HG03095 (cell line): ENCODE measurements around the gene POLR3GL.
A peak's percentile ranks its signal among the peaks of the same experiment; 100 is the strongest.
"Not testable (repeated sequence)": the region's sequence is repeated elsewhere in the genome, so short reads cannot be mapped to it uniquely, and the experiment has no call there.

Experiments
- ATAC-seq: cut with Tn5 transposase; IDR thresholded peaks from one replicate; pipeline ENCODE4 v1.9.1; 2021; ENCODE audit warnings: moderate library complexity; ENCODE audit not compliant: unreplicated experiment

POLR3GL gene

GRCh38 chr1:145964328-145965118, at the start of gene POLR3GL, which contains the start of gene ANKRD34A:
Gene POLR3GL (plus strand): TSS chr1:145964690. CDS start chr1:145974866, 10,176 bp downstream.
Gene ANKRD34A (minus strand): TSS chr1:145964575. CDS start chr1:145961759, 2,816 bp downstream.
- ATAC-seq: peak; percentile 81

- ATAC-seq: no peak
Observed at GRCh38 chr1:145916745-145917144, 47.7 kb upstream of the POLR3GL start.

GRCh38 chr1:145917595-145917994, 46.9 kb upstream of the POLR3GL start:
- no peak for ATAC-seq

GRCh38 chr1:145918144-145918991, 46.1 kb upstream of the POLR3GL start, which contains the start of gene PEX11B:
Gene PEX11B (minus strand): TSS chr1:145918717. CDS start chr1:145918688, 29 bp downstream.
- ATAC-seq: peak; percentile 63

GRCh38 chr1:145918992-145919939, 45.2 kb upstream of the POLR3GL start:
- peak; percentile 80 for ATAC-seq

GRCh38 chr1:145920297-145920696, 44.2 kb upstream of the POLR3GL start:
- ATAC-seq: not testable (repeated sequence)

- no peak for ATAC-seq
Observed at GRCh38 chr1:145922266-145922665, 42.2 kb upstream of the POLR3GL start.

GRCh38 chr1:145926686-145927062, 37.8 kb upstream of the POLR3GL start:
- ATAC-seq: no peak

GRCh38 chr1:145927063-145927886, 37.2 kb upstream of the POLR3GL start, which contains the start of gene RBM8A:
Gene RBM8A (minus strand): TSS chr1:145927484. CDS start chr1:145927426, 58 bp downstream.
- ATAC-seq: peak; percentile 90

GRCh38 chr1:145927916-145928643, 36.4 kb upstream of the POLR3GL start:
- no peak for ATAC-seq

GRCh38 chr1:145932522-145933009, 31.9 kb upstream of the POLR3GL start:
- not testable (repeated sequence) for ATAC-seq

GRCh38 chr1:145935708-145936107, 28.8 kb upstream of the POLR3GL start:
- no peak for ATAC-seq

- ATAC-seq: no peak
Observed at GRCh38 chr1:145936247-145936646, 28.2 kb upstream of the POLR3GL start.

GRCh38 chr1:145937436-145937835, 27.1 kb upstream of the POLR3GL start:
- no peak for ATAC-seq

- ATAC-seq: no peak
Observed at GRCh38 chr1:145942405-145942804, 22.1 kb upstream of the POLR3GL start.

GRCh38 chr1:145942871-145943270, 21.6 kb upstream of the POLR3GL start:
- ATAC-seq: no peak

- no peak for ATAC-seq
Observed at GRCh38 chr1:145944532-145944931, 20.0 kb upstream of the POLR3GL start.

GRCh38 chr1:145946477-145946986, 18.0 kb upstream of the POLR3GL start:
- no peak for ATAC-seq
